ENCODE measurements around the gene ZNF45.
A peak's percentile ranks its signal among the peaks of the same experiment; 100 is the strongest.
"Not testable (repeated sequence)": the region's sequence is repeated elsewhere in the genome, so short reads cannot be mapped to it uniquely, and the experiment has no call there.

ZNF45 gene

DNA sequence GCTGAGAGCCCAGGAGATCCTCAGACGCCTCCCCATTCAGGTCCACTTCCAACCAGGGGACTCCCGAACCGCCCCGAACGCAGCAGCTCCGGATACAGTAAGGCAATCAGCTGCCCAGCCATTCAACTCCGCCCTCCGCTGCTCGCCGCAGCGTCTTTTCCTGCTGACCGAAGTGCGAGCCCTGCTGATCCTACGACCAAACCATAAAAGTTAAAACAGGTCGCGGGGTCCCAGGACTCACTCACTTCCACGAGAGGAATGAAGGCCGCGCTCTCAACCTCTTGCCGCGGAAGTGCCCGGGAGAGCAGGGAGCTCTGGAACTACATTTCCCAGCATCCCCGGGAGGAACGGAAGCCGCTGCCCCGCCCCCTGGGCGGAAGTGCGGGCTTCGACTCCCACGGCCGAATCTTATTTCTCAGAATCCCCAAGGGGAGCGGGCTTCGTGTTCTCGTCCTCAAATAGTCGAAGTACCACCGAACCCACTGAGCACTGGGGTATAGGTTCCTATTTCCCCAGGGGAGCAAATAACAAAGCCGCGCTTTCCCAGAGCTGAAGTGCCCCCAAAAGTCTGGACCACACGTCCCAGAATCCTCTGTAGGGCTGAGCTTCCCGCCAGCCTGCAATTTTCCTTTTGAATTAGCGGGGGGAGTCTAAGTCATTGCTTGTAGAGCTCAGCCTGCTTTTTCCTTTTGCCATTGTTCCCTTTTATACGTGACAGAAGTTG, at the start of gene ZNF45:
Gene ZNF45 (minus strand): TSS at position 298 of the 724 bp plus-strand sequence. CDS start 13,097 bp downstream, outside the sequence.
- FAIRE-seq: no peak

DNA sequence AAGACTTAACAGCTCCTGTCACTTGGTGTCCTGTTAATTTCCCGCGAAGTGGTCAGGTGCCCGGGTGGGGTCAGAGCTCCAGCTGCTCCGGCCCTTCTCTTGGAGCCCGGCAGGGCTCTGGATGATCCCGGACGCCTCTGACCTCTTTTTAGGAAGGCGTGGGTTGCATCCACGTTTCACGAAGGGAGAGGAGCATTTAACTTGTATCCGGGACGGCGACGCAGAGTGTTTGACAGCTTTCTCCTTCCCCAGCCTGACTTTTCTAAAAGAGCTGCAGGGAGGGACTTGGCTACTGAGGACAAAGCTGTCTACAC, 49.6 kb upstream of the ZNF45 start:
- FAIRE-seq: no peak

DNA sequence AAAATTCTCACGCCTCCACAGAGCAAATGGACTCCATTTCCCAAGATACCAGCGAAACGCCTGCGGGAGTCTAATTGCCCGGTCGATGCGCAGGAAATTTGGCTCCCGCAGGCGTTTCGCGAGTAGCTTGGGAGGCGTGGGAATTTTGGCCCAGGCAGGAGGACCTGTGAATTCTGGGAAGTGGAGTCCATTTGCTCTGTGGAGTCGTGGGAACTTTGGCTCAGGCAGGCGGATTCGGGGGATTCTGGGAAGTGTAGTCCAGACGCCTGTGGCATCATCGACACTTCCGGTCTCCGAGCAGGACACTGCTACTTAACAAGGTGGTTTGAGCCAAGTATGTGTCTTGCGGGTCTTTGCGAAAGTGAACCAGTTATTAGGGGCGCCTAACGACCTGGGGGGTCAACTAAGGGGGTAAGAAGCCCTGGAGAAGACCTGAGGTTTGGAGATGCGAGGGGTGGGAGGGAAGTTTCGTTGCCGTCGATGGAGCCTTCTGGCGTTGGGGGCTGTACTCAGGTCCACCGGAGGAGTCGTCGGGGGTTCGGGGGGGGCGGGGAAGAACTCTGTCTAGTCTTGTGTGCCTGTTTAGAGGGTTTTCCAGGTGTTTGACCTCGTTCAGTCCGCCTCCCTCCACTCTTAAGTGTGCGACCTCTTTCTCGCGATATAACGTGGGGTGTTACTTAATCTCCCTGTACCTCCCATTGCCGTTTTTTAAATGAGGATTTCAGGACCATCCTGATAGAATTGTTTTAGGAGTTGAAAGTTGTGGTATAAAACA, 49.0 kb upstream of the ZNF45 start, which contains the start of gene ZNF155:
Gene ZNF155 (plus strand): TSS at position 277 of the 775 bp plus-strand sequence. CDS start 4,356 bp downstream, outside the sequence.
- FAIRE-seq: peak; percentile 60

GRCh38 chr19:43983544-43983911, 48.4 kb upstream of the ZNF45 start:
- no peak for FAIRE-seq

DNA sequence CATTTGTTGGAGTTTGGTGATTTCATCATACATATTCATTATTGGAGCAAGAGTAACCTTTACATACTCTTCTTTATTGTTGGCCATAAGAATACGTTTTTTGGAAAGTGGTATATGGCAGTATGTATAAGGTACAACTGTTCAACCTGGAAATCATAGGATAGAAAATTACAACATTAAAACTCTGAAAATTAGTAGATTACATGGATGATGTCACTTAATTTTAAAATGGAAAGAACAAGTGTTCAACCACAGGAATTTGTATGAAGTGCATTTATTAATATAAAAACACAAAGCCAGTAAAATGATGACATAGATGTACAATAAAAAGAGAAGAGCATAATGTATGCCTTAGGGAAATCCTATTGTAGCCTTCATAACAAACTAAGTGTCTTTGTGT, 41.6 kb upstream of the ZNF45 start:
- FAIRE-seq: no peak

- no peak for FAIRE-seq
Measured at GRCh38 chr19:43966079-43966694, 31.1 kb upstream of the ZNF45 start.

DNA sequence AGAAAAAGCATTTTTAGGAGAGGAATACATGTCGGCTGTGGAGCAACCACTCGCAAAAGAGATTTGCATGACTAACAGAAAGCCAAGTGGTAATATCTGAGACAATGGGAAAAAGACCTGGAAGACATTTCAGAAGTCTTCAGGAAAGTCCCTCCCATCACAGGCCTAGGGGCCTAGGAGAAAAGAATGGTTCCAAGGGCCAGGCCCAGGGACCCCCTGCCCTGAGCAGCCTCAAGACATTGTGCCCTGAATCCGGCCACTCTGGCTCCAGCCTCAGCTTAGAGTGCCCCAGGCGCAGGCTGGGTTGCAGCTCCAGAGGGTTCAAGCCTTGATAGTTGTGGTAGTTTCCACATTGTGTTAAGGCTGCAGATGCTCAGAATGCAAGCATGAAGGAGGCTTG, 25.3 kb upstream of the ZNF45 start:
- no peak for FAIRE-seq

DNA sequence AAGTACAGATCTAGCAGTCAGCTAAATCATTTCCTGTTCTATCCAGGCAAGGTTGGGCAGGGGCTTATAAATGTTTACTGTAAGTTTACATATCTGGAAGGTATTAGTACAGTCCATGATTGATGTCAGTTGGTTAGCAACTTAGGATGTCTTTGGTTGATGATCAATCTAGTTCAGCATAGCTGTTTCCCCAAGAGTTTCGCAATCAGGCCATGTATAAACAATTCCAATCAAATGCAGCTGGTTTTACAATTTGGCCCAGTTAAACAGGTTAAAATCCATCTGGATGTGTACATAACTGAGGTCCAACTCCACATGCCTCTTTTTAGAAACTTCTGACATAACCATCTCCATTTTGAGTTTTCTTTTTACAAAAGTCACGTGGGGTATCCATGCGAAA, 22.8 kb upstream of the ZNF45 start:
- FAIRE-seq: no peak

DNA sequence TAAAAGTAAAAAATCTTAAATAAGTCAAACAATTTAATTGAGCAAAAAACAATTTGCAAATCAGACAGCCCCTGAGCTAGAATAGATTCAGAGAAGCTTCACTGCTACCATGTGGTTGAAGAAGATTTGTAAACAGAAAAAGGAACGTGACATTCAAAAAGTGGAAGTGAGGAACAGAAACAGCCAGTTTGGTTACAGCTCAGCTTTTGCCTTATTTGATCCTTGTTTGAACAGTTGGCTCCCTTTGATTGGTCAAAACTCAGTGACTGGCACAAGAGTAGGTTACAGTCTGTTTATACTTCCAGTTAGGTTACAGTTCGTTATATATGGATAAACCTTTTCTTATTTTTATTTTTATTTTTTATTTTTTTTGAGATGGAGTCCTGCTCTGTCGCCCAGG, 21.7 kb upstream of the ZNF45 start:
- FAIRE-seq: no peak

GRCh38 chr19:43950834-43951645, 16.0 kb upstream of the ZNF45 start, which contains the start of gene ZNF221:
Gene ZNF221, plus strand, starts transcription at chr19:43951228. Its CDS starts 11,499 bp downstream, at chr19:43962727.
- no peak for FAIRE-seq

DNA sequence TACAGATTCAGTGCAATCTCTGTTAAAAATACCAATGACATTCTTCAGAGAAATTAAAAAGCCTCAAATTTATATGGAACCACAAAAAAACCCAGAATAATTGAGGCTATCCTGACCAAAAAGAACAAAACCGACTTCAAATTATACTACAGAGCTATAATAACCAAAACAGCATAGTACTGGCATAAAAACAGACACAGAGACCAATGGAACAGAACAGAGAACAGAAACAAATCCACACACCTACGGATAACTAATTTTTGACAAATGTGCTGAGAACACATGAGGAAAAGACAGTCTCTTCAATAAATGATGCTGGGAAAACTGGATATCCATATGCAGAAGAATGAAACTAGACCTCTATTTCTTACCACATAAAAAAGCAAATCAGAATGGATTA, 14.7 kb upstream of the ZNF45 start:
- FAIRE-seq: not testable (repeated sequence)

- FAIRE-seq: not testable (repeated sequence)
Measured at GRCh38 chr19:43947412-43947811, 12.3 kb upstream of the ZNF45 start.

DNA sequence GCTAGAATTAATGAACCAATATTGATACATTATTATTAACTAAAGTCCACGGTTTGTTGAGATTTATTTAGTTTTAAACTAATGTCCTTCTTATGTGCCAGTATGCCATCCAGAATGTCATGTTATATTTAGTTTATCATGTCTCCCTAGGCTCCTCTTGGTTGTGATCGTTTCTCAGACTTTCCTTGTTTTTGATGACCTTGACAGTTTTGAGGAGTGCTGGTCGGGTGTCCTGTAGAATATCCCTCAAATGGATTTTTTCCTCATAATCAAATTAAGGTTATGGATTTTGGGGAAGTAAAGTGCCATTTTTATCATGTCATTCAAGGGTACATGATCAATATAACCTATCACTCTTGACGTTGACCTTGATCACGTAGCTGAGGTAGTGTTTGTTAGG, 6.1 kb upstream of the ZNF45 start:
- no peak for FAIRE-seq

GRCh38 chr19:43940719-43941118, 5.6 kb upstream of the ZNF45 start:
- FAIRE-seq: no peak

DNA sequence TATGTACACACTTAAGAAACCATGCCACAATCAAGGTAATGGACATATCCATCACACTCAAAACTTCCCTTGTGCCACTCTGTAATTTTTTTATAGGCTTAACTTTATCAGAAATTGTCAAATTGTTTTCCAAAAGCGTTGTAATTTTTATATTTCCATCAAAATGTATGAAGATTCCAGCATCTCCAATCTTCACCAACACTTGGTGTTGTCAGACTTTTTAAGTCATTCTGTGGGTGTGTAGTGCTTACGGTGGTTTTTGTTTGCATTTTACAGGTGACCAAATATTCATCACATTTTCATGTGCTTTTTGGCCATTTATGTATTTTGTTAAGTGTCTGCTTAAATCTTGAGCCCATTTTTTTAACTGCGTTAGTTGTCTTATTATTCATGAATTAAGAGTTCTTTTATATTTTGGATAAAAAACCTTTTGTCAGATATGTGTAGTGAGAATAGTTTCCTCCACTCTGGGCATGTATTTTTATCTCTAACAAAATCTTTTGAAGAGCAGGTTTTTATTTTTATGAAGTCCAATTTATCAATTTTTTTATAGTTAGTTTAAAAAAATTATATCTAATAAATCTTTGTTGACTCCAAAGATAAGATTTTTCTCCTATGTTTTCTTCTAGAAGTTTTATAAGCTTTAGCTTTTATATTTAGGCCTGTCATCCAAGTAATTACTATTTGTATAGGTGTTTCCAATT, 4.6 kb upstream of the ZNF45 start:
- no peak for FAIRE-seq

DNA sequence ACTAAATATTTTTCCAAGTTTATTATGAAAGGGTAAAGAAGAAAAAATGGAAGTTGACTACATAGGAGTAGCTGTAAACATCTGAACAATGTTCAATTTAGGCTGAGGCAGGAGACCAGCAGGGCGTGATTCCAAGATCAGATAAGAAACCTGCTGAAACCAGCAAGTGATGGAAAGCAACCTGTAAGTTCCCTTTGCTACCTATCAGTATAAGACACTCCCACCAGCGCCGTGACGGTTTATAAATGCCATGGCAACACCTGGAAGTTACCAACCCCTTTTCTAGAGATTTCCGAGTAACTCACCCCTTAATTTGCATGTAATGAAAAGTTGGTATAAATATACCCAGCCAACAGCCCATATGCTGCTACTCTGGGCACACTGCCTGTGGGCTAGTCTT, 1.1 kb upstream of the ZNF45 start:
- no peak for FAIRE-seq

DNA sequence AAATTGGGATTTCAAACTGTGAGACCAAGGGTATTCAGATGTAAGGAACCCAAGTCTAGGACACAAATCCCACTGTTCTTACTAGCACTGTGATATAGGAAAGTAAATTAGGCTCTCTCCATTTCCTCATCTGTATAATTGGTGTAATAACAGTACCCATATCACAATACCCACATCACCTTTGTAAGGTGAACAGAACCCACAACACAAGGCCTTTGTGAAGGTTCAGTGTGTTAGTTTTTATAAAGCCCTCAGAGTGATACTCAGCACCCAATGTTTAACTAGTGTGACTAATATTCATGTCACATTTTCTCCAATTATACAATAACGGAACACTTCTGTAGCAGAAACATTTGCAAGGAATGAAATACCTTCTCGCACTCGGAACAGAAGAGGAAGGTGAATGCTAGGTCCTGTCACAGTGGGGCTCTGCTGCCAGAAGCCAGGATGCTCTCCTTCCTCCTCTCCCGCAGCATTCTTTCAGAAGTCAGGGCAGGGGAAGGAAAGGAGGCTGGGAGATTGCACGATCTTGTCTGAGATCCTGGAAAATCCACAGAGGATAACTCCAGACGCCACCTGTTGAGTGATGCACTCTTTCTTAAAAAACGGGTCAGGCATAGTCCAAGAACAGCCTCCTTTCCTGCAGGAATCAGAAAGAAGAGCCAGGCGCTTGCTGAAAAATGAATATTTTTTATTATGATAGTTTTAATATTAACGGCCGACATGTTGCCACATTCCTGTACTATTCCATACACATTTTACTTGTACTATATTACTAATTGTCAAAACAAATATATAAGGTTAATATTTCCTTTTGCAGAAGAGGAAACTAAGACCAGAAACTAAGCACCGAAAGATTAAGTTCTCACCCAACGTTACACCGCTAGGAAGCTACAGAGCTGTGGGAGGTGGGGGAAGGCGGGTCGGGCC, 762 bp downstream of the ZNF45 start:
- FAIRE-seq: no peak

DNA sequence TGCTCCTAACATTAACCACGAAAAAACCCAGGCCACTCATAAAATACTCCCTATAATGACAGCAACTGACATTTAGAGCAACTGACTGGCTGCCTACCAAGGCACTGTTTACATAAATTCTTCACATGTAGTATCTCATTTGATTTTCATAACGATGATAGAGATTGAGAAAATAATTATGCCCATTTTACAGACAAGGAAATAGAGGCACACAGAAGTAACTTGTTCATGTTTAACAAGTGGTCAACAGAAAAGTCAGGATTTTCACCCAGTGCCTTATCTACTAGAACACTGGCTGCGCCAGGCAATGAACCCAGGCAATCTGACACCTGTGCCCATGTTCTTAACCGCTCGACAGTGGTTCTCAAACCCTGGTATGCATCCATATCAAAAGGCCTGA, 6.3 kb downstream of the ZNF45 start:
- no peak for FAIRE-seq

DNA sequence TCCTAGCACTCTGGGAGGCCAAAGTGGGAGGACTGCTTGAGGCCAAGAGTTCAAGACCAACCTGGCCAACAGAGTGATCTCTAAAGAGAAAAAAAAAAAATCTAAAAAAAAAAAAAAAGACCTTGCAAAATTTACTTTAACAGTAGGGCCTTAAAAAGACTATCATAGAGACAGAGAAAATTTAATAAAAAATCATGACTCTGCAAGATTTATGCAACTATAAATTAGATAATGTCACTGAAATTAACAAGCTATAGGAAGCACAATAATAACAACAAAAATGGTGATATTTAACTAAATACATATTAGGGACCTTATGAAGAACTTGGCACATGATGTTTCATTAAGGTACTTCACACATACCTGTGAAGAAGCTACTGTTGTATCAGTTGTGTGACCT, 11.2 kb downstream of the ZNF45 start:
- peak; percentile 43 for FAIRE-seq

DNA sequence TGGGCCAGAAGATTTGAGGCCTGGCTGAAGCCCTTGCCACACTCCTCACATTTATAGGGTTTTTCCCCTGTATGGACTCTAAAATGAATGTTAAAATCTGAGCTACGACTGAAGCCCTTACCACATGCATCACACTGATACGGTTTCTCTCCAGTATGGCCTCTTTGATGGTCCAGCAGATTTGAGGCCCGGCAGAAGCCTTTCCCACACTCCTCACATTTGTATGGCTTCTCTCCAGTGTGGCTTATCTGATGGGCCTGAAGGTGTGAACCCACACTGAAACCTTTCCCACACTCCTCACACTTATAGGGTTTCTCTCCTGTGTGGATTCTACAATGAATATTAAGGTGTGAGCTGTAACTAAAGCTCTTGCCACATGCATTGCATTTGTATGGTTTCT, 21.0 kb downstream of the ZNF45 start:
- no peak for FAIRE-seq

DNA sequence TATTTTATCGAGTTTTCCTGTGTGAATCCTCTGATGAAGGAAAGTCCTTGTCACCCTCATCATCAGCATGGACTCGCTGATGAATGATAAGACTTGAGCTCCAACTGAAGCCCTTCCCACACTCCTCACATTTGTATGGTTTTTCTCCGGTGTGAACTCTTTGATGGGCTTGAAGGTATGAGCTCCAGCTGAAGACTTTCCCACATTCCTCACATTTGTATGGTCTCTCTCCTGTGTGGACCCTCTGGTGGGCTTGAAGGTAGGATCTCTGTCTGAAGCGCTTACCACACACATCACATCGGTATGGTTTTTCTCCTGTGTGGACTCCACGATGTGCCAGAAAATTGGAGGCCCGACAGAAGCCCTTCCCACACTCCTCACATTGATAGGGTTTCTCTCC, 21.7 kb downstream of the ZNF45 start:
- no peak for FAIRE-seq
